Fibroblast of lung (primary cell): ENCODE data around the gene CNMD.

ENCODE experiments used
- CTCF ChIP-seq, 2 donors: IDR thresholded peaks in 1 of 2; conservative IDR thresholded peaks in 1 of 2; 1 replicate in 1 of 2; 2 replicates in 1 of 2; pipeline ENCODE4 v1.5.1; 2011 to 2012; ENCODE audit warnings: low read length in 2 of 2, control low read depth in 1 of 2, inconsistent platforms in 1 of 2, low read depth in 1 of 2, mild to moderate bottlenecking in 1 of 2
- EZH2 ChIP-seq: IDR thresholded peaks from 2 replicates; pipeline ENCODE4 v1.5.1; 2012; ENCODE audit warnings: low read length, control low read depth, mild to moderate bottlenecking; ENCODE audit errors: missing control alignments

GRCh38 chr13:52746141-52746540 is 6.5 kb upstream of the CNMD start:
- TF ChIP-seq CTCF (conservative IDR thresholded peaks at IDR 0.05 in 1 of 2, IDR thresholded peaks at IDR 0.05 in 1 of 2; ENCODE audit: low read depth in 1 of 2, low read length in 2 of 2) (no peak), EZH2 (no peak)
